ENCODE data around the gene CABCOCO1.
"Not testable (repeated sequence)": the region's sequence is repeated elsewhere in the genome, so short reads cannot be mapped to it uniquely, and the experiment has no call there.

Gene CABCOCO1

GRCh38 chr10:61719906-61720305, 57.2 kb downstream of the CABCOCO1 start:
- Histone ChIP-seq H3K4me1 (ENCODE audit: insufficient read depth, insufficient read length) (no peaks in the 10 kb centered on the region), H3K27me3 (ENCODE audit: insufficient read depth, insufficient read length) (no peaks in the 10 kb centered on the region), H3K9me3 (ENCODE audit: insufficient read depth, low read length) (no peaks in the 10 kb centered on the region), H3K4me3 (ENCODE audit: insufficient read length, low read depth) (no peak overlapping the region), H3K36me3 (ENCODE audit: insufficient read depth, insufficient read length, low read length) (no peaks in the 10 kb centered on the region), H3K9ac (ENCODE audit: insufficient read length, low read depth) (no peak overlapping the region)
- no peak for DNase-seq (ENCODE audit: low read depth, low spot score)
- TF ChIP-seq ZNF274 (IDR thresholded peaks at IDR 0.05; ENCODE audit: low read depth, low read length), result no peak
- TF ChIP-seq SUZ12 (IDR thresholded peaks at IDR 0.05; ENCODE audit: extremely low read depth, insufficient read depth, insufficient read length), result no peak
- TF ChIP-seq YY1 (IDR thresholded peaks at IDR 0.05; ENCODE audit: insufficient read depth, insufficient read length), result no peak

GRCh38 chr10:61721431-61721830, 58.7 kb downstream of the CABCOCO1 start:
- H3K4me1 ChIP-seq (ENCODE audit: insufficient read depth, insufficient read length), result no peaks in the 10 kb centered on the region
- no peak for DNase-seq (ENCODE audit: low read depth, low spot score)
- H3K4me3 ChIP-seq (ENCODE audit: insufficient read length, low read depth), result no peak overlapping the region
- no peaks in the 10 kb centered on the region for H3K36me3 ChIP-seq (ENCODE audit: insufficient read depth, insufficient read length, low read length)
- H3K27me3 ChIP-seq (ENCODE audit: insufficient read depth, insufficient read length), result no peaks in the 10 kb centered on the region
- no peaks in the 10 kb centered on the region for H3K9me3 ChIP-seq (ENCODE audit: insufficient read depth, low read length)
- TF ChIP-seq SUZ12 (IDR thresholded peaks at IDR 0.05; ENCODE audit: extremely low read depth, insufficient read depth, insufficient read length) (no peak), YY1 (IDR thresholded peaks at IDR 0.05; ENCODE audit: insufficient read depth, insufficient read length) (no peak), ZNF274 (IDR thresholded peaks at IDR 0.05; ENCODE audit: low read depth, low read length) (no peak)
- no peak overlapping the region for H3K9ac ChIP-seq (ENCODE audit: insufficient read length, low read depth)

GRCh38 chr10:61725221-61725620, 62.5 kb downstream of the CABCOCO1 start:
- not testable (repeated sequence) for H3K4me3 ChIP-seq (ENCODE audit: insufficient read length, low read depth); H3K9ac ChIP-seq (ENCODE audit: insufficient read length, low read depth); H3K36me3 ChIP-seq (ENCODE audit: insufficient read depth, insufficient read length, low read length); H3K9me3 ChIP-seq (ENCODE audit: insufficient read depth, low read length); DNase-seq (ENCODE audit: low read depth, low spot score); H3K27me3 ChIP-seq (ENCODE audit: insufficient read depth, insufficient read length); H3K4me1 ChIP-seq (ENCODE audit: insufficient read depth, insufficient read length)

- no peaks in the 10 kb centered on the region for H3K9me3 ChIP-seq (ENCODE audit: insufficient read depth, low read length)
- no peak overlapping the region for H3K4me3 ChIP-seq (ENCODE audit: insufficient read length, low read depth)
- H3K9ac ChIP-seq (ENCODE audit: insufficient read length, low read depth), result no peak overlapping the region
- no peaks in the 10 kb centered on the region for H3K27me3 ChIP-seq (ENCODE audit: insufficient read depth, insufficient read length)
- DNase-seq (ENCODE audit: low read depth, low spot score), result no peak
- no peak for TF ChIP-seq SUZ12 (IDR thresholded peaks at IDR 0.05; ENCODE audit: extremely low read depth, insufficient read depth, insufficient read length)
- no peak for TF ChIP-seq ZNF274 (IDR thresholded peaks at IDR 0.05; ENCODE audit: low read depth, low read length)
- TF ChIP-seq YY1 (IDR thresholded peaks at IDR 0.05; ENCODE audit: insufficient read depth, insufficient read length), result no peak
- H3K36me3 ChIP-seq (ENCODE audit: insufficient read depth, insufficient read length, low read length), result no peaks in the 10 kb centered on the region
- H3K4me1 ChIP-seq (ENCODE audit: insufficient read depth, insufficient read length), result no peaks in the 10 kb centered on the region
These were observed 66.9 kb downstream of the CABCOCO1 start for GRCh38 chr10:61729596-61729995.

GRCh38 chr10:61730671-61731070, 67.9 kb downstream of the CABCOCO1 start:
- Histone ChIP-seq H3K9me3 (ENCODE audit: insufficient read depth, low read length) (no peaks in the 10 kb centered on the region), H3K27me3 (ENCODE audit: insufficient read depth, insufficient read length) (no peaks in the 10 kb centered on the region)

GRCh38 chr10:61731638-61732037, 68.9 kb downstream of the CABCOCO1 start:
- no peaks in the 10 kb centered on the region for H3K36me3 ChIP-seq (ENCODE audit: insufficient read depth, insufficient read length, low read length)
- no peaks in the 10 kb centered on the region for H3K27me3 ChIP-seq (ENCODE audit: insufficient read depth, insufficient read length)
- no peak for TF ChIP-seq YY1 (IDR thresholded peaks at IDR 0.05; ENCODE audit: insufficient read depth, insufficient read length)
- no peak for TF ChIP-seq ZNF274 (IDR thresholded peaks at IDR 0.05; ENCODE audit: low read depth, low read length)
- no peak for TF ChIP-seq SUZ12 (IDR thresholded peaks at IDR 0.05; ENCODE audit: extremely low read depth, insufficient read depth, insufficient read length)
- no peak overlapping the region for H3K4me3 ChIP-seq (ENCODE audit: insufficient read length, low read depth)
- no peaks in the 10 kb centered on the region for H3K9me3 ChIP-seq (ENCODE audit: insufficient read depth, low read length)
- no peak overlapping the region for H3K9ac ChIP-seq (ENCODE audit: insufficient read length, low read depth)
- no peak for DNase-seq (ENCODE audit: low read depth, low spot score)
- H3K4me1 ChIP-seq (ENCODE audit: insufficient read depth, insufficient read length), result no peaks in the 10 kb centered on the region

More at GRCh38 chr10:61730671-61731070, 67.9 kb downstream of the CABCOCO1 start:
- TF ChIP-seq YY1 (IDR thresholded peaks at IDR 0.05; ENCODE audit: insufficient read depth, insufficient read length), result no peak
- no peak for TF ChIP-seq ZNF274 (IDR thresholded peaks at IDR 0.05; ENCODE audit: low read depth, low read length)
- Histone ChIP-seq H3K4me1 (ENCODE audit: insufficient read depth, insufficient read length) (no peaks in the 10 kb centered on the region), H3K9ac (ENCODE audit: insufficient read length, low read depth) (no peak overlapping the region), H3K36me3 (ENCODE audit: insufficient read depth, insufficient read length, low read length) (no peaks in the 10 kb centered on the region), H3K4me3 (ENCODE audit: insufficient read length, low read depth) (no peak overlapping the region)
- no peak for DNase-seq (ENCODE audit: low read depth, low spot score)

GRCh38 chr10:61732629-61733278, 70.0 kb downstream of the CABCOCO1 start:
- TF ChIP-seq YY1 (IDR thresholded peaks at IDR 0.05; ENCODE audit: insufficient read depth, insufficient read length) (no peak), ZNF274 (IDR thresholded peaks at IDR 0.05; ENCODE audit: low read depth, low read length) (no peak), SUZ12 (IDR thresholded peaks at IDR 0.05; ENCODE audit: extremely low read depth, insufficient read depth, insufficient read length) (no peak)
- no peak for DNase-seq (ENCODE audit: low read depth, low spot score)

More at GRCh38 chr10:61732629-61733278, 70.0 kb downstream of the CABCOCO1 start:
- H3K4me1 ChIP-seq (ENCODE audit: insufficient read depth, insufficient read length), result no peaks in the 10 kb centered on the region
- H3K9me3 ChIP-seq (ENCODE audit: insufficient read depth, low read length), result no peaks in the 10 kb centered on the region
- no peaks in the 10 kb centered on the region for H3K27me3 ChIP-seq (ENCODE audit: insufficient read depth, insufficient read length)
- no peak overlapping the region for H3K9ac ChIP-seq (ENCODE audit: insufficient read length, low read depth)
- H3K36me3 ChIP-seq (ENCODE audit: insufficient read depth, insufficient read length, low read length), result no peaks in the 10 kb centered on the region
- H3K4me3 ChIP-seq (ENCODE audit: insufficient read length, low read depth), result no peak overlapping the region

Measured in NT2/D1 (cell line).